Measurements from ENCODE around the gene LCN2. TPM values are rescaled to one million over a fixed set of nuclear protein-coding genes. Genes with fewer than 3 reads are reported as not detected.
A peak's percentile ranks its signal among the peaks of the same experiment; 100 is the strongest.

LCN2 gene
- total and polyA plus RNA-seq, 7 donors = 0.08 to 2.1 (median 0.80) TPM; not detected in 1

DNA sequence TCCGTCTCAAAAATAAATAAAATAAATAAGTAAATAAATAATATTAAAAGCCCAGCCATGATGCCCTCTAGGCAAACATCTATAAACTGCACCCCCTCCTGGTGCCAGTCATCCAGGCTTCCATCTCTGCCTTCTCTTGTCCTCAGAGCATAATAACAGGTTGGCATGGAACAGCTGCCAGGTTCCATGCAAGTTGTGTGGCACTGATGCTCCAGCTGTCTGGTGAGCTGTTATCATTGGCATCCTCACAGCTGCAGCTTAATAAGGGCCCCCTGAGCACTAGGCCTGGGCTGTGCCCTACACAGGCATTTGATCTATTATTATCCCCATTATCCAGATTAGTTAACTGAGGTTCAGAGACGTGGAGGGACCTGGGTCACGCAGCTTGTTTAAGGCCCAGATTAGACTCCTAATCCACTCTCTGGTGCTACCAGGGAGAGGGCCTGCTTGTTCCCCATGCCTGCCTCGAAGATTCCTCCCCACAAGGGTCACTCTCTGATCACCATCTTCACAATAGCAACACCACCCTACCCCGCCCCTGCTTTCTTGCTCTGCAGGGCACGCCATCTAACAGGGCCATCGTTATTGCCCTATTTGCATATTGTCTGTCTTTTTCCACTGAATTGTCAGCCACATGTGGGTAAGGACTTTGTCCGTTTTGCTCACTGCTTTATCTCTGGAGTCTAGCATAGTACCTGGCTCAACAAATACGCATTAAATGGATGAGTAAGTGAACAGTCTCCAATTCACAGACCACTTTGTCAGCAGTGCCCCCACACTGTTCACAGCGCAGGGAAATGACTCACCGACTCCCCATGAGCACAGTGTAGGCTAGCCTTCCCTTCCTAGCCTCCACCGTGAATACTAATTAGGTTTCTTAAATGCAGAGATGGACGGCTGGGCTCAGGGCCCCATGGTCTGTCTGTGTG, 52.5 kb downstream of the LCN2 start:
- TF ChIP-seq, protein P1, sequence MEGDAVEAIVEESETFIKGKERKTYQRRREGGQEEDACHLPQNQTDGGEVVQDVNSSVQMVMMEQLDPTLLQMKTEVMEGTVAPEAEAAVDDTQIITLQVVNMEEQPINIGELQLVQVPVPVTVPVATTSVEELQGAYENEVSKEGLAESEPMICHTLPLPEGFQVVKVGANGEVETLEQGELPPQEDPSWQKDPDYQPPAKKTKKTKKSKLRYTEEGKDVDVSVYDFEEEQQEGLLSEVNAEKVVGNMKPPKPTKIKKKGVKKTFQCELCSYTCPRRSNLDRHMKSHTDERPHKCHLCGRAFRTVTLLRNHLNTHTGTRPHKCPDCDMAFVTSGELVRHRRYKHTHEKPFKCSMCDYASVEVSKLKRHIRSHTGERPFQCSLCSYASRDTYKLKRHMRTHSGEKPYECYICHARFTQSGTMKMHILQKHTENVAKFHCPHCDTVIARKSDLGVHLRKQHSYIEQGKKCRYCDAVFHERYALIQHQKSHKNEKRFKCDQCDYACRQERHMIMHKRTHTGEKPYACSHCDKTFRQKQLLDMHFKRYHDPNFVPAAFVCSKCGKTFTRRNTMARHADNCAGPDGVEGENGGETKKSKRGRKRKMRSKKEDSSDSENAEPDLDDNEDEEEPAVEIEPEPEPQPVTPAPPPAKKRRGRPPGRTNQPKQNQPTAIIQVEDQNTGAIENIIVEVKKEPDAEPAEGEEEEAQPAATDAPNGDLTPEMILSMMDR (IDR thresholded peaks at IDR 0.05) = no peak
- Histone ChIP-seq H3K4me1 (peaks cover 4% of the 10 kb centered on the region), H3K27me3 (ENCODE audit: insufficient read depth in 3 of 3, low read length in 2 of 3) (peaks cover 0 to 18% (median 7%) of the 10 kb centered on the region in 3 donors), H3K4me3 (no peak overlapping the region), H3K27ac (no peak overlapping the region), H3K9me3 (no peaks in the 10 kb centered on the region), H3K36me3 (ENCODE audit: insufficient read depth in 1 of 2, low read depth in 1 of 2) (no peaks in the 10 kb centered on the region)
- intact Hi-C loops (cut with DNase I) = no loop called here
- DNase-seq = no peak
- 82 to 83% (median 82%) methylated on average over 13 of the region's 13 CpGs for WGBS, 3 donors
- ATAC-seq = no peak

DNA sequence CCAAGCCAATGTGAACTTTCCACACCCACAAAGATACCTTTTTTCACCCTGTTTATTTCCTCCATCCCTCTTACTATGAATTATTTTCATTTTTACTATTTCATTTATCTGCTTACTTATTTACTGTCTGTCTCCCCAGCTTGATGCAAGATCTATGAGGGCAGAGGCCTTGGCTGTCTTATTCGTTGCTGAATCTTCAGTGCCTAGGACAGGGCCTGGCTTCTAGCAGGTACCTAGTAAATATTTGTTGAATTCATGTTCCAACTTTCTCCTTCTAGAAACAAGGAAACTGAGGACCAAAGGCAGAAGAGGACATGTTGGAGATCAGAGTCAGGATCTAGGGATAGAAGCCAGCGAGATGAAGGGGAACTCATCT, 53.4 kb downstream of the LCN2 start:
- TF ChIP-seq, protein P1 (IDR thresholded peaks at IDR 0.05) = no peak
- no peaks in the 10 kb centered on the region for H3K9me3 ChIP-seq
- H3K27ac ChIP-seq = no peak overlapping the region
- no peak for DNase-seq
- H3K27me3 ChIP-seq (ENCODE audit: insufficient read depth in 3 of 3, low read length in 2 of 3) = peaks cover 0 to 18% (median 7%) of the 10 kb centered on the region in 3 donors
- intact Hi-C loops (cut with DNase I) = no loop called here
- no peaks in the 10 kb centered on the region for H3K36me3 ChIP-seq (ENCODE audit: insufficient read depth in 1 of 2, low read depth in 1 of 2)
- no peak for ATAC-seq
- H3K4me1 ChIP-seq = peaks cover 4% of the 10 kb centered on the region
- peak overlapping the region; percentile 73 for H3K4me3 ChIP-seq
- WGBS, 3 donors = 13 to 21% (median 18%) methylated on average over 2 of the region's 2 CpGs

Other genes with a start within 250 kb of the LCN2 start
- 10 to 100 TPM; 20.3 to 26.1 (median 24.4) TPM for gene ST6GALNAC6, start 249.8 kb upstream of the LCN2 start, total RNA-seq
- 10 to 100 TPM; 18.5 to 35.5 (median 31.0) TPM for gene ST6GALNAC6, start 249.8 kb upstream of the LCN2 start, polyA plus RNA-seq
- gene ST6GALNAC4, start 232.4 kb upstream of the LCN2 start, total RNA-seq = 10 to 100 TPM in 3 of 4 donors, 1 to 10 TPM in 1; 8.9 to 52.6 (median 27.3) TPM
- gene ST6GALNAC4, start 232.4 kb upstream of the LCN2 start, polyA plus RNA-seq = 10 to 100 TPM; 14.0 to 31.4 (median 14.8) TPM
- under 1 TPM in 2 of 4 donors, not detected in 2; 0.40 to 0.44 TPM for gene PIP5KL1, start 218.7 kb upstream of the LCN2 start, total RNA-seq
- gene PIP5KL1, start 218.7 kb upstream of the LCN2 start, polyA plus RNA-seq = under 1 TPM in 2 of 3 donors, not detected in 1; 0.05 to 0.12 TPM
- gene DPM2, start 211.6 kb upstream of the LCN2 start, total RNA-seq = 10 to 100 TPM in 3 of 4 donors, 1 to 10 TPM in 1; 9.7 to 17.4 (median 12.2) TPM
- gene DPM2, start 211.6 kb upstream of the LCN2 start, polyA plus RNA-seq = 10 to 100 TPM; 16.6 to 39.6 (median 37.1) TPM
- gene EEIG1, start 168.5 kb upstream of the LCN2 start, total RNA-seq = 10 to 100 TPM in 1 of 4 donors, 1 to 10 TPM in 3; 3.6 to 11.4 (median 8.3) TPM
- 1 to 10 TPM; 3.6 to 6.1 (median 5.1) TPM for gene EEIG1, start 168.5 kb upstream of the LCN2 start, polyA plus RNA-seq
- 1 to 10 TPM; 5.9 to 8.7 (median 6.1) TPM for gene NAIF1, start 82.1 kb upstream of the LCN2 start, total RNA-seq
- 1 to 10 TPM; 4.2 to 8.0 (median 7.8) TPM for gene NAIF1, start 82.1 kb upstream of the LCN2 start, polyA plus RNA-seq
- gene SLC25A25, start 81.2 kb upstream of the LCN2 start, total RNA-seq = 10 to 100 TPM in 2 of 4 donors, 1 to 10 TPM in 2; 3.6 to 50.3 (median 20.5) TPM
- 10 to 100 TPM in 2 of 3 donors, 1 to 10 TPM in 1; 9.3 to 12.5 (median 10.6) TPM for gene SLC25A25, start 81.2 kb upstream of the LCN2 start, polyA plus RNA-seq
- 100 to 1,000 TPM; 102 to 150 (median 116) TPM for gene PTGES2, start 21.7 kb upstream of the LCN2 start, total RNA-seq
- 100 to 1,000 TPM in 2 of 3 donors, 10 to 100 TPM in 1; 61.2 to 134 (median 119) TPM for gene PTGES2, start 21.7 kb upstream of the LCN2 start, polyA plus RNA-seq
- 10 to 100 TPM; 14.0 to 21.3 (median 17.8) TPM for gene BBLN, start 10.8 kb downstream of the LCN2 start, total RNA-seq
- gene BBLN, start 10.8 kb downstream of the LCN2 start, polyA plus RNA-seq = 10 to 100 TPM; 23.1 to 36.2 (median 27.8) TPM
- 100 to 1,000 TPM in 3 of 4 donors, 10 to 100 TPM in 1; 86.0 to 119 (median 109) TPM for gene CIZ1, start 42.1 kb downstream of the LCN2 start, total RNA-seq
- gene CIZ1, start 42.1 kb downstream of the LCN2 start, polyA plus RNA-seq = 10 to 100 TPM; 36.2 to 84.7 (median 49.9) TPM
- 1 to 10 TPM; 1.2 to 5.4 (median 3.2) TPM for gene DNM1, start 53.9 kb downstream of the LCN2 start, total RNA-seq
- 1 to 10 TPM; 1.1 to 2.4 (median 1.5) TPM for gene DNM1, start 53.9 kb downstream of the LCN2 start, polyA plus RNA-seq
- gene GOLGA2, start 126.6 kb downstream of the LCN2 start, total RNA-seq = 10 to 100 TPM; 63.5 to 85.3 (median 76.7) TPM
- gene GOLGA2, start 126.6 kb downstream of the LCN2 start, polyA plus RNA-seq = 10 to 100 TPM; 57.2 to 79.4 (median 72.4) TPM
- gene SWI5, start 126.8 kb downstream of the LCN2 start, total RNA-seq = 10 to 100 TPM in 3 of 4 donors, 1 to 10 TPM in 1; 10.0 to 24.7 (median 13.0) TPM
- gene SWI5, start 126.8 kb downstream of the LCN2 start, polyA plus RNA-seq = 10 to 100 TPM; 20.1 to 23.0 (median 22.6) TPM
- gene TRUB2, start 173.0 kb downstream of the LCN2 start, total RNA-seq = 10 to 100 TPM; 22.2 to 38.4 (median 32.9) TPM
- gene TRUB2, start 173.0 kb downstream of the LCN2 start, polyA plus RNA-seq = 10 to 100 TPM; 20.6 to 31.8 (median 21.0) TPM
- 10 to 100 TPM; 20.0 to 26.8 (median 23.1) TPM for gene COQ4, start 173.4 kb downstream of the LCN2 start, total RNA-seq
- 10 to 100 TPM; 32.3 to 60.9 (median 45.9) TPM for gene COQ4, start 173.4 kb downstream of the LCN2 start, polyA plus RNA-seq
- gene SLC27A4, start 191.1 kb downstream of the LCN2 start, total RNA-seq = 10 to 100 TPM; 10.4 to 26.2 (median 17.9) TPM
- 10 to 100 TPM; 24.7 to 61.5 (median 40.1) TPM for gene SLC27A4, start 191.1 kb downstream of the LCN2 start, polyA plus RNA-seq
- gene URM1, start 221.9 kb downstream of the LCN2 start, total RNA-seq = 10 to 100 TPM; 34.5 to 58.7 (median 52.3) TPM
- gene URM1, start 221.9 kb downstream of the LCN2 start, polyA plus RNA-seq = 100 to 1,000 TPM in 1 of 3 donors, 10 to 100 TPM in 2; 57.9 to 111 (median 88.1) TPM